HL-60 (cell line): ENCODE measurements around the gene GSTO2.
"Not testable (repeated sequence)": the region's sequence is repeated elsewhere in the genome, so short reads cannot be mapped to it uniquely, and the experiment has no call there.

ENCODE experiments used
- TF ChIP-seq, protein P1 (sequence below): IDR thresholded peaks from 2 replicates; pipeline ENCODE4 v1.6.1; 2012; ENCODE audit warnings: low read depth; ENCODE audit not compliant: insufficient replicate concordance
- TF ChIP-seq, protein P2 (sequence below): IDR thresholded peaks from one replicate; pipeline ENCODE4 v1.5.1; 2011; ENCODE audit warnings: low read length, control low read depth, inconsistent platforms; ENCODE audit not compliant: insufficient read depth

DNA sequence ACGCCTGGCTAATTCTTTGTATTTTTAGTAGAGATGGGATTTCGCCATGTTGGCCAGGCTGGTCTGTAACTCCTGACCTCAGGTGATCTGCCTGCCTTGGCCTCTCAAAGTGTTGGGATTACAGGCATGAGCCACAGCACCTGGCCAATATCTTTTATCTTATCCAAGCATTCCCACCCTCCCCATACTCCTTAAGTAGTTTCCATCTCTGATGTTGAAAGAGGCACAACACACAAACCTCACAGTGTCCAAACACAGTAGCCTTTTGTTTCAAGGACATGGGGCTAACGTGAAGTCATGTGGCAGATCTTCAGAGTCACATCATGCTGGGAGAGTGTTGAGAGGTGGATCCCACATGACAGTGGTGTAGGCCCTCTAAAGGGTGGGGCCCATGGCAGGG lies 26.0 kb upstream of the GSTO2 start:
- TF ChIP-seq, protein P1, sequence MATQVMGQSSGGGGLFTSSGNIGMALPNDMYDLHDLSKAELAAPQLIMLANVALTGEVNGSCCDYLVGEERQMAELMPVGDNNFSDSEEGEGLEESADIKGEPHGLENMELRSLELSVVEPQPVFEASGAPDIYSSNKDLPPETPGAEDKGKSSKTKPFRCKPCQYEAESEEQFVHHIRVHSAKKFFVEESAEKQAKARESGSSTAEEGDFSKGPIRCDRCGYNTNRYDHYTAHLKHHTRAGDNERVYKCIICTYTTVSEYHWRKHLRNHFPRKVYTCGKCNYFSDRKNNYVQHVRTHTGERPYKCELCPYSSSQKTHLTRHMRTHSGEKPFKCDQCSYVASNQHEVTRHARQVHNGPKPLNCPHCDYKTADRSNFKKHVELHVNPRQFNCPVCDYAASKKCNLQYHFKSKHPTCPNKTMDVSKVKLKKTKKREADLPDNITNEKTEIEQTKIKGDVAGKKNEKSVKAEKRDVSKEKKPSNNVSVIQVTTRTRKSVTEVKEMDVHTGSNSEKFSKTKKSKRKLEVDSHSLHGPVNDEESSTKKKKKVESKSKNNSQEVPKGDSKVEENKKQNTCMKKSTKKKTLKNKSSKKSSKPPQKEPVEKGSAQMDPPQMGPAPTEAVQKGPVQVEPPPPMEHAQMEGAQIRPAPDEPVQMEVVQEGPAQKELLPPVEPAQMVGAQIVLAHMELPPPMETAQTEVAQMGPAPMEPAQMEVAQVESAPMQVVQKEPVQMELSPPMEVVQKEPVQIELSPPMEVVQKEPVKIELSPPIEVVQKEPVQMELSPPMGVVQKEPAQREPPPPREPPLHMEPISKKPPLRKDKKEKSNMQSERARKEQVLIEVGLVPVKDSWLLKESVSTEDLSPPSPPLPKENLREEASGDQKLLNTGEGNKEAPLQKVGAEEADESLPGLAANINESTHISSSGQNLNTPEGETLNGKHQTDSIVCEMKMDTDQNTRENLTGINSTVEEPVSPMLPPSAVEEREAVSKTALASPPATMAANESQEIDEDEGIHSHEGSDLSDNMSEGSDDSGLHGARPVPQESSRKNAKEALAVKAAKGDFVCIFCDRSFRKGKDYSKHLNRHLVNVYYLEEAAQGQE: not testable (repeated sequence)
- TF ChIP-seq, protein P2, sequence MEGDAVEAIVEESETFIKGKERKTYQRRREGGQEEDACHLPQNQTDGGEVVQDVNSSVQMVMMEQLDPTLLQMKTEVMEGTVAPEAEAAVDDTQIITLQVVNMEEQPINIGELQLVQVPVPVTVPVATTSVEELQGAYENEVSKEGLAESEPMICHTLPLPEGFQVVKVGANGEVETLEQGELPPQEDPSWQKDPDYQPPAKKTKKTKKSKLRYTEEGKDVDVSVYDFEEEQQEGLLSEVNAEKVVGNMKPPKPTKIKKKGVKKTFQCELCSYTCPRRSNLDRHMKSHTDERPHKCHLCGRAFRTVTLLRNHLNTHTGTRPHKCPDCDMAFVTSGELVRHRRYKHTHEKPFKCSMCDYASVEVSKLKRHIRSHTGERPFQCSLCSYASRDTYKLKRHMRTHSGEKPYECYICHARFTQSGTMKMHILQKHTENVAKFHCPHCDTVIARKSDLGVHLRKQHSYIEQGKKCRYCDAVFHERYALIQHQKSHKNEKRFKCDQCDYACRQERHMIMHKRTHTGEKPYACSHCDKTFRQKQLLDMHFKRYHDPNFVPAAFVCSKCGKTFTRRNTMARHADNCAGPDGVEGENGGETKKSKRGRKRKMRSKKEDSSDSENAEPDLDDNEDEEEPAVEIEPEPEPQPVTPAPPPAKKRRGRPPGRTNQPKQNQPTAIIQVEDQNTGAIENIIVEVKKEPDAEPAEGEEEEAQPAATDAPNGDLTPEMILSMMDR: not testable (repeated sequence)
